Lower lobe of right lung (tissue), 2 donors: Measurements from ENCODE around the gene DMKN. TPM values are rescaled to one million over a fixed set of nuclear protein-coding genes. Genes with fewer than 3 reads are reported as not detected.

Source experiments
- ATAC-seq, 2 donors: fragments of 200-7000 bp; cut with Tn5 transposase; one replicate each; pipeline ENCODE4 v1.9.1; 2020 to 2022; ENCODE audit warnings: mild to moderate bottlenecking in 2 of 2, moderate library complexity in 2 of 2
- DNase-seq: peaks from one replicate; pipeline ENCODE4 v3.0.0-alpha.2; 2020
- H3K27ac ChIP-seq: fragments of 200-600 bp; one replicate; pipeline ENCODE4 v1.8.0; 2022
- H3K27me3 ChIP-seq: fragments of 200-600 bp; one replicate; pipeline ENCODE4 v1.8.0; 2022; ENCODE audit warnings: low read depth
- H3K36me3 ChIP-seq: fragments of 200-600 bp; one replicate; pipeline ENCODE4 v1.8.0; 2022; ENCODE audit warnings: mild to moderate bottlenecking
- H3K4me1 ChIP-seq: fragments of 200-600 bp; one replicate; pipeline ENCODE4 v1.8.0; 2022
- H3K4me3 ChIP-seq: fragments of 200-600 bp; one replicate; pipeline ENCODE4 v1.8.0; 2022; ENCODE audit warnings: mild to moderate bottlenecking
- H3K9me3 ChIP-seq: fragments of 200-600 bp; one replicate; pipeline ENCODE4 v1.8.0; 2022
- intact Hi-C: fragments of 100-400 bp; cut with DNase I; formaldehyde crosslinking; loops from one replicate; pipeline ENCODE4 v1.11.0; 2022
- total RNA-seq: library from RNA; stranded (reverse); fragmentation: NEBNext Ultra II Directional; extraction: Animal tissue kit (Norgen Biotek cat#: 25700); gene quantifications from one replicate; pipeline ENCODE4 v1.2.1, GENCODE V29; 2021
- TF ChIP-seq, protein P1 (sequence below): fragments of 200-600 bp; IDR thresholded peaks from one replicate; pipeline ENCODE4 v1.8.0; 2022; ENCODE audit warnings: antibody characterized with exemption, mild to moderate bottlenecking
- donor health status: DM: no; HTN: yes; CAD: no; lungs with severe emphysema.

The DMKN gene
- total RNA-seq, 1 donor from 2014 or later = 70.7 TPM

DNA sequence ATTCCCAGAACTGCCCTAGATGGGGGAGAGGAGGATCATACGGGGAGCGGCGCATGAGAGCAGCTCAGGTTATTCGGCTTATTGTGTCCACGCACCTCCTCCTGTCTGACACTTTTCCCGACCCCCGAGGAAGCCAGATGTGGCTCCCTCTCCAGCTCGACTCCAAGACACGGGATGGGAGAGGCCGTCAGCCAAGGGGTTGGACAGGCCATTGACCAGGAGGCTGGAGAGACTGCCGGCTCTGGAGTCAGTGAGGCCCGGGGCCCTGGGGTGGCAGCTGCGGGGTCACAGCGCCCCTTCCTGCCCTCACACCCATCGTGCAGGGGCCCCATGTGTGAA is 2.9 kb downstream of the DMKN start:
- no peaks in the 10 kb centered on the region for H3K9me3 ChIP-seq
- TF ChIP-seq, protein P1, sequence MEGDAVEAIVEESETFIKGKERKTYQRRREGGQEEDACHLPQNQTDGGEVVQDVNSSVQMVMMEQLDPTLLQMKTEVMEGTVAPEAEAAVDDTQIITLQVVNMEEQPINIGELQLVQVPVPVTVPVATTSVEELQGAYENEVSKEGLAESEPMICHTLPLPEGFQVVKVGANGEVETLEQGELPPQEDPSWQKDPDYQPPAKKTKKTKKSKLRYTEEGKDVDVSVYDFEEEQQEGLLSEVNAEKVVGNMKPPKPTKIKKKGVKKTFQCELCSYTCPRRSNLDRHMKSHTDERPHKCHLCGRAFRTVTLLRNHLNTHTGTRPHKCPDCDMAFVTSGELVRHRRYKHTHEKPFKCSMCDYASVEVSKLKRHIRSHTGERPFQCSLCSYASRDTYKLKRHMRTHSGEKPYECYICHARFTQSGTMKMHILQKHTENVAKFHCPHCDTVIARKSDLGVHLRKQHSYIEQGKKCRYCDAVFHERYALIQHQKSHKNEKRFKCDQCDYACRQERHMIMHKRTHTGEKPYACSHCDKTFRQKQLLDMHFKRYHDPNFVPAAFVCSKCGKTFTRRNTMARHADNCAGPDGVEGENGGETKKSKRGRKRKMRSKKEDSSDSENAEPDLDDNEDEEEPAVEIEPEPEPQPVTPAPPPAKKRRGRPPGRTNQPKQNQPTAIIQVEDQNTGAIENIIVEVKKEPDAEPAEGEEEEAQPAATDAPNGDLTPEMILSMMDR = no peak
- peak overlapping the region; percentile 56 for H3K4me3 ChIP-seq
- ATAC-seq = peak in 1 of 2 donors; percentile 6
- peak overlapping the region; percentile 84 for H3K27ac ChIP-seq
- no peak for DNase-seq
- peaks cover 12% of the 10 kb centered on the region for H3K4me1 ChIP-seq
- no peaks in the 10 kb centered on the region for H3K36me3 ChIP-seq
- H3K27me3 ChIP-seq = peaks cover 29% of the 10 kb centered on the region
- intact Hi-C loops = no loop called here

DNA sequence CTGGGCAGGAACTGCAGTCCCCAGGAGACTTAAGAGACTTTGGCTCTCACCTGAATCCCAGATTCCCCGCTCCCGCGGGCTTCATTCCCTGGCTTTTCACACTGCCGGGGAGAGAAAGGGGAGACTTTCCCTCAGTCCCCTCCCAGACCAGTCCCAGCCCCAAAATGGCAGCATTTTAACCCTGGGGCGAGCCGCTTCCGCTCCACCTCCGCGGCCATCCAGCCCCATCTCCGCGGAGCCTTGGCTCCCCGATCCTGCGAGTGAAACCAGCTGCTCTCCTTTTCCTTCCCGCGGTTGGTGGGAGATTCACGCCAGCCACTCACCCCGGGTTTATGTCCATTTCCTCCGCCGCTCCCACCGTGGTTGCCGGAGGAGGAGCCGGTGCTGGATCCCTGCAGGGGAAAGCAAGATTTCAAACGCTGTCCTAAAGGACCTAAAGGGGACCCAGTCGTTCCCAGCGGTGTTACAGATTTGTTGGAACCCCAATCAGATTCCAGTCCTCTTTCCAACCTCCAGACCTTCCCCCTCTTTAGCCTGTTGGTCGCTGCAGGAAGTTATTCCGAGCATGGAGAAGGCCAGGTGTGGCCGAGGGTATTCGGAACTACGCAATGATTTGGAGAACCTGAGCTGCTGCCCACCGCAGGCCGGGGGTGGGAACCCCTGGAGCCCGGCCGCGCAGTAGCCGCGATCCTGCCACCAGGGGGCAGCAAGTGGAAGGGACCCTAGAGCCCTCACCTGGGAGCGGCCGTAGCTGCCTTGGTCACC is 3.4 kb downstream of the DMKN start:
- Histone ChIP-seq H3K36me3 (no peaks in the 10 kb centered on the region), H3K27ac (peak overlapping the region; percentile 84), H3K27me3 (peaks cover 29% of the 10 kb centered on the region), H3K4me3 (peak overlapping the region; percentile 56), H3K9me3 (no peaks in the 10 kb centered on the region), H3K4me1 (peaks cover 12% of the 10 kb centered on the region)
- ATAC-seq (peak; percentile 94), DNase-seq (peak; percentile 89)
- intact Hi-C loops = no loop called here
- TF ChIP-seq, protein P1 = peak; percentile 97

DNA sequence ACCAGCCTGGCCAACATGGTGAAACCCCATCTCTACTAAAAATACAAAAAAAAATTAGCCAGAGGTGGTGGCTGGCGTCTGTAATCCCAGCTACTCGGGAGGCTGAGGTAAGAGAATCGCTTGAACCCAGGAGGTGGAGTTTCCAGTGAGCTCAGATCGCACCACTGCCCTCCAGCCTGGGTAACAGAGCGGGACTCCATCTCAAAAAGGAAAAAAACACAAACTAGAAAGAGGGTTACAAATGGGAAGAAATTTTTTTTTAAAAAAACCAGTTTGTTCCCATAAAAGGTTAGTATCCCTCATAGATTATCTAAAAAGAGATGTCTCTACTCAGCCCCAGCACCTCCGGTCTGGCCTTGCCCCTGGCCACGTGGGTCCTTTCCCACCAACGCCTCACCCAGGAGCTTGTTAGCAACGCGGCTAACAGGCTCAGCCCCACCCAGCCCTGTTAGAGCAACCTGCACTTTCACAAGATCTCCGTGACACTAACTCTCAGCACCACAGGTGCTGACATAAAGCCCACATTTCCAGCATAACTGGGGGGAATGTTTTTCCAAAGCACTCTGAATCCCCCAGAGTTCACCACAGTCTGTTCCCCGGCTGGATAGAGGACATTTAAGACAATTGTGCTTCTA is 4.3 kb downstream of the DMKN start:
- Histone ChIP-seq H3K27ac (peak overlapping the region; percentile 84), H3K27me3 (peaks cover 25% of the 10 kb centered on the region)

DNA sequence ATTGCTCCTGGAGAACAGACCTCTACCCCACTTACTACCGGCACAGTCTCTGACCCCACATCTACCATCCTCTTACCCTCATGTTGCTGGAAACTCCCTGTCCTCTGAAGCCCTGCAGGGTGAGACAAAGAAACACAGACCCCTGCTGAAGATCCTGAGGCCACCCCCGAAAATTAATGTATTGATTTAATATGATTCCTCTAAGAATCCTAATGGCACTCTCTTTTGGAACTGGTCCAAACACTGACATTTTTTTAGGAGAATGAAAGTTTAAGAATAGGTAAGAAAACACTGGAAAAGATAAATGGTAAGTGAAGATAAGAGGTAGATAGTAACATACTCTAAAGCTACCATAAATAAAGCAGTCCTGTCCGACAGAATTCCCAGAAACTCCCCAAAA is 5.3 kb downstream of the DMKN start:
- H3K27ac ChIP-seq = no peak overlapping the region
- peaks cover 21% of the 10 kb centered on the region for H3K27me3 ChIP-seq
- intact Hi-C loops = no loop called here
- no peak overlapping the region for H3K4me3 ChIP-seq
- ATAC-seq (no peak), DNase-seq (no peak)
- TF ChIP-seq, protein P1 = no peak
- peaks cover 12% of the 10 kb centered on the region for H3K4me1 ChIP-seq
- no peaks in the 10 kb centered on the region for H3K36me3 ChIP-seq
- no peaks in the 10 kb centered on the region for H3K9me3 ChIP-seq

More for the DNA sequence above, 4.3 kb downstream of the DMKN start:
- peak; percentile 84 for DNase-seq
- no peaks in the 10 kb centered on the region for H3K9me3 ChIP-seq
- intact Hi-C loops = no loop called here
- ATAC-seq = peak; percentile 83 to 89
- H3K4me3 ChIP-seq = peak overlapping the region; percentile 56
- no peaks in the 10 kb centered on the region for H3K36me3 ChIP-seq
- TF ChIP-seq, protein P1 = no peak
- peaks cover 12% of the 10 kb centered on the region for H3K4me1 ChIP-seq

DNA sequence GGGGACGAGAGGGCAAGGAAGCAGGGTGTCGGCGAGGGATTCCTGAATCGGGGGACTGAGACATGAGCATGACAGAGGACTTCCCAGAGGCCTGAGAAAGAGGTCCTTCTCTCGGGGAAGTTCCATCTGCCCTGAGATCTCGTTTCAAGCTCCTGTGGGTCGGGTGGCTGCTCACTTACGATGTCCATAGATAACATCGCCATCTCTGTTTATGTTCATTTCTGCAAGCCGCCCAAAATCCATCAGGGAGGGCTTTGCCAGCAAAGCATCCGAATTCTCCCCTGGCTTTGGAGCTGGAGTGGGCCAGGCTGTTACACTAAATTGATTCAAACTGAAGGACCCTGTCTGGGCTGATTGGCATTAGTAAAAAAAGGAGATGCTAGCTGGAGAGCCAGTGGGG is 5.9 kb downstream of the DMKN start:
- DNase-seq (no peak), ATAC-seq (no peak)

More for the DNA sequence above, 5.9 kb downstream of the DMKN start:
- Histone ChIP-seq H3K9me3 (no peaks in the 10 kb centered on the region), H3K4me3 (no peak overlapping the region), H3K27ac (no peak overlapping the region), H3K4me1 (peaks cover 12% of the 10 kb centered on the region), H3K27me3 (peaks cover 21% of the 10 kb centered on the region), H3K36me3 (no peaks in the 10 kb centered on the region)
- TF ChIP-seq, protein P1 = no peak
- intact Hi-C loops = no loop called here
